NOMO-1 treated with DMSO at 0.1 percent for 48 hours (cell line): ENCODE results near the gene FGF10.

Experiments used
- DNase-seq: peaks from one replicate; lab custom pipeline; 2025; ENCODE audit not compliant: unreplicated experiment; lab: John Stamatoyannopoulos, UW

Gene FGF10

GRCh38 chr5:44260793-44261192, 128.4 kb downstream of the FGF10 start:
- DNase-seq: no peak

GRCh38 chr5:44257653-44258365, 131.4 kb downstream of the FGF10 start:
- no peak for DNase-seq

- no peak for DNase-seq
Measured at GRCh38 chr5:44257221-44257620, 132.0 kb downstream of the FGF10 start.
